Measurements from ENCODE around the gene POLR3E.

The POLR3E gene

GRCh38 chr16:22375117-22375962 lies 78.1 kb downstream of the POLR3E start:
- no peak for TF ChIP-seq CTCF (IDR thresholded peaks at IDR 0.05; ENCODE audit: low read depth, low read length)
- peak overlapping the region; percentile 79 to 84 for H3K4me3 ChIP-seq (replicated peaks in 1 of 2; ENCODE audit: low read depth in 2 of 2, low read length in 2 of 2)
- no peak for DNase-seq (ENCODE audit: low read depth in 2 of 2)

- TF ChIP-seq CTCF (IDR thresholded peaks at IDR 0.05; ENCODE audit: low read depth, low read length) = no peak
- H3K4me3 ChIP-seq (replicated peaks in 1 of 2; ENCODE audit: low read depth in 2 of 2, low read length in 2 of 2) = no peak overlapping the region
- DNase-seq (ENCODE audit: low read depth in 2 of 2) = no peak
These were observed 78.9 kb downstream of the POLR3E start for GRCh38 chr16:22375963-22376640.

GRCh38 chr16:22379656-22380055 lies 82.4 kb downstream of the POLR3E start:
- TF ChIP-seq CTCF (IDR thresholded peaks at IDR 0.05; ENCODE audit: low read depth, low read length) = no peak
- H3K4me3 ChIP-seq (replicated peaks in 1 of 2; ENCODE audit: low read depth in 2 of 2, low read length in 2 of 2) = no peak overlapping the region
- no peak for DNase-seq (ENCODE audit: low read depth in 2 of 2)

- DNase-seq (ENCODE audit: low read depth in 2 of 2) = peak; percentile 47 to 68
- no peak for TF ChIP-seq CTCF (IDR thresholded peaks at IDR 0.05; ENCODE audit: low read depth, low read length)
- H3K4me3 ChIP-seq (replicated peaks in 1 of 2; ENCODE audit: low read depth in 2 of 2, low read length in 2 of 2) = no peak overlapping the region
These were observed 83.3 kb downstream of the POLR3E start for GRCh38 chr16:22380529-22380928.

- DNase-seq (ENCODE audit: low read depth in 2 of 2) = no peak
- no peak for TF ChIP-seq CTCF (IDR thresholded peaks at IDR 0.05; ENCODE audit: low read depth, low read length)
- H3K4me3 ChIP-seq (replicated peaks in 1 of 2; ENCODE audit: low read depth in 2 of 2, low read length in 2 of 2) = no peak overlapping the region
These were observed 84.2 kb downstream of the POLR3E start for GRCh38 chr16:22381392-22381791.

GRCh38 chr16:22383827-22384226 lies 86.6 kb downstream of the POLR3E start:
- no peak for TF ChIP-seq CTCF (IDR thresholded peaks at IDR 0.05; ENCODE audit: low read depth, low read length)
- H3K4me3 ChIP-seq (replicated peaks in 1 of 2; ENCODE audit: low read depth in 2 of 2, low read length in 2 of 2) = no peak overlapping the region
- no peak for DNase-seq (ENCODE audit: low read depth in 2 of 2)

Data from cardiac fibroblast (primary cell).